Keratinocyte (primary cell): Measurements from ENCODE around the gene PPP1R16B. TPM values are rescaled to one million over a fixed set of nuclear protein-coding genes. Genes with fewer than 3 reads are reported as not detected.

ENCODE experiments used
- DNase-seq: peaks from one replicate; pipeline ENCODE4 v3.0.0-alpha.2; 2011; ENCODE audit warnings: low read depth, missing footprints, low spot score
- FAIRE-seq: peaks from 2 replicates; lab custom pipeline; 2011; peaks lifted over from hg19 to GRCh38; lab: Jason Lieb, UNC
- H2AFZ ChIP-seq: 2 replicates; pipeline ENCODE4 v1.6.0; 2012; ENCODE audit warnings: low read length, control low read depth, inconsistent platforms; ENCODE audit not compliant: control insufficient read depth
- H3K27ac ChIP-seq: 2 replicates; pipeline ENCODE4 v1.5.1; 2011; ENCODE audit warnings: low read length; ENCODE audit not compliant: control insufficient read depth, insufficient read depth
- H3K27me3 ChIP-seq: 3 replicates; pipeline ENCODE4 v1.6.0; 2011; ENCODE audit warnings: low read length; ENCODE audit not compliant: control insufficient read depth, insufficient read depth; ENCODE audit errors: extremely low read depth
- H3K36me3 ChIP-seq, 2 experiments: 2 replicates in 1 of 2; 3 replicates in 1 of 2; pipeline ENCODE4 v1.5.1; 2011; ENCODE audit warnings: low read length in 2 of 2, mild to moderate bottlenecking in 1 of 2; ENCODE audit not compliant: control insufficient read depth in 2 of 2, insufficient read depth in 2 of 2; ENCODE audit errors: extremely low read depth in 1 of 2
- H3K4me1 ChIP-seq: 3 replicates; pipeline ENCODE4 v1.5.1; 2011; ENCODE audit warnings: low read length; ENCODE audit not compliant: control insufficient read depth, insufficient read depth; ENCODE audit errors: extremely low read depth
- H3K4me2 ChIP-seq: 3 replicates; pipeline ENCODE4 v1.6.0; 2011; ENCODE audit warnings: low read depth, low read length; ENCODE audit not compliant: control insufficient read depth, insufficient read depth; ENCODE audit errors: extremely low read depth
- H3K4me3 ChIP-seq, 3 experiments: fragments of 200-600 bp in 1 of 3; sonication (generic) in 1 of 3; 2 replicates in 2 of 3; 3 replicates in 1 of 3; pipeline ENCODE4 v1.5.1; 2011 to 2016; ENCODE audit warnings: low read length in 3 of 3, mild to moderate bottlenecking in 3 of 3, control low read depth in 2 of 3, inconsistent platforms in 1 of 3, low read depth in 1 of 3, mixed read lengths in 1 of 3, mixed run types in 1 of 3, moderate library complexity in 1 of 3; ENCODE audit not compliant: control insufficient read depth in 2 of 3, insufficient read depth in 2 of 3; ENCODE audit errors: extremely low read depth in 1 of 3
- H3K79me2 ChIP-seq: 2 replicates; pipeline ENCODE4 v1.6.0; 2012; ENCODE audit warnings: low read length; ENCODE audit not compliant: control insufficient read depth, insufficient read depth
- H3K9ac ChIP-seq: 3 replicates; pipeline ENCODE4 v1.6.0; 2011; ENCODE audit warnings: low read length; ENCODE audit not compliant: control insufficient read depth, insufficient read depth; ENCODE audit errors: extremely low read depth
- H3K9me1 ChIP-seq: 3 replicates; pipeline ENCODE4 v1.6.0; 2011; ENCODE audit warnings: low read length; ENCODE audit not compliant: control insufficient read depth, insufficient read depth; ENCODE audit errors: extremely low read depth
- H3K9me3 ChIP-seq: 2 replicates; pipeline ENCODE4 v1.5.1; 2012; ENCODE audit warnings: low read depth, low read length; ENCODE audit not compliant: control insufficient read depth
- H4K20me1 ChIP-seq: 3 replicates; pipeline ENCODE4 v1.6.0; 2011; ENCODE audit warnings: low read length; ENCODE audit not compliant: control insufficient read depth, insufficient read depth; ENCODE audit errors: extremely low read depth
- EZH2 ChIP-seq: IDR thresholded peaks from one replicate; pipeline ENCODE4 v1.6.1; 2012; ENCODE audit warnings: inconsistent platforms, mild to moderate bottlenecking, low read length, moderate library complexity
- dilution Hi-C: fragments of 300-500 bp; cut with MboI; formaldehyde crosslinking; loops from one replicate; pipeline ENCODE4 v1.7.0; 2020; ENCODE audit warnings: low sequenced_read_pairs; ENCODE audit not compliant: extremely low pct_ligation_motif_present
- polyA plus RNA-seq, 5 experiments: library from polyadenylated mRNA; depleted of rRNA in 3 of 5; stranded (reverse) in 3 of 5; stranded (forward) in 1 of 5; unstranded in 1 of 5; fragments of >200 nt; gene quantifications; 1 replicate in 1 of 5; 2 replicates in 3 of 5; 3 replicates in 1 of 5; pipeline versions ENCODE4 v1.2.1 to v1.2.3, GENCODE V29; 2011 to 2012; ENCODE audit warnings: missing spikeins in 2 of 5, low read depth in 1 of 5, low replicate concordance in 1 of 5
- TF ChIP-seq, protein P1 (sequence below), 3 experiments: IDR thresholded peaks in 1 of 3; conservative IDR thresholded peaks in 1 of 3; optimal IDR thresholded peaks in 1 of 3; 2 replicates in 2 of 3; 3 replicates in 1 of 3; pipeline versions ENCODE3 to v1.5.1; 2011; ENCODE audit warnings: low read length in 3 of 3, mild to moderate bottlenecking in 3 of 3, moderate library complexity in 2 of 3, control low read depth in 1 of 3, inconsistent platforms in 1 of 3; ENCODE audit not compliant: insufficient read depth in 2 of 3; ENCODE audit errors: extremely low read depth in 1 of 3

PPP1R16B gene
- polyA plus RNA-seq, 1 donor (not counting 4 experiments of a cell fraction or from before 2014, with no cell fraction given): not detected

DNA sequence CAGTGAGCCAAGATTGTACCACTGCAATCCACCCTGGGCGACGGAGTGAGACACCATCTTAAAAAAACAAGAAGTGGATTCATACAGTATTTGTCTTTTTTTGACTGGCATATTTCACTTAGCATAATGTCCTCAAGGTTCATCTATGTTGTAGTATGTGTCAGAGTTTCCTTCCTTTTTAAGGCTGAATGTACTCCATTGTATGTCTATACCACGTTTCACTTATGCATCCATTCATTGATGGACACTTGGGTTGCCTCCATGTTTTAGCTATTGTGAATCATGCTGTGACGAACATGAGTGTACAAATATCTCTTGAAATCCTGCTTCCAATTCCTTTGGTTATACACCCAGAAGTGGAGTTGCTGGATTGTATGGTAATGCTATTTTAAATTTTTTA lies 91.8 kb downstream of the PPP1R16B start:
- Histone ChIP-seq H3K79me2 (no peaks in the 10 kb centered on the region), H3K9me1 (no peaks in the 10 kb centered on the region), H3K9me3 (no peaks in the 10 kb centered on the region), H3K4me2 (no peak overlapping the region), H2AFZ (no peak overlapping the region), H3K36me3 (no peaks in the 10 kb centered on the region), H3K27me3 (peaks cover 6% of the 10 kb centered on the region), H4K20me1 (peaks cover 2% of the 10 kb centered on the region), H3K4me3 (no peak overlapping the region), H3K4me1 (no peaks in the 10 kb centered on the region), H3K27ac (no peak overlapping the region), H3K9ac (no peak overlapping the region)
- DNase-seq (no peak), FAIRE-seq (no peak)
- TF ChIP-seq, protein P1, sequence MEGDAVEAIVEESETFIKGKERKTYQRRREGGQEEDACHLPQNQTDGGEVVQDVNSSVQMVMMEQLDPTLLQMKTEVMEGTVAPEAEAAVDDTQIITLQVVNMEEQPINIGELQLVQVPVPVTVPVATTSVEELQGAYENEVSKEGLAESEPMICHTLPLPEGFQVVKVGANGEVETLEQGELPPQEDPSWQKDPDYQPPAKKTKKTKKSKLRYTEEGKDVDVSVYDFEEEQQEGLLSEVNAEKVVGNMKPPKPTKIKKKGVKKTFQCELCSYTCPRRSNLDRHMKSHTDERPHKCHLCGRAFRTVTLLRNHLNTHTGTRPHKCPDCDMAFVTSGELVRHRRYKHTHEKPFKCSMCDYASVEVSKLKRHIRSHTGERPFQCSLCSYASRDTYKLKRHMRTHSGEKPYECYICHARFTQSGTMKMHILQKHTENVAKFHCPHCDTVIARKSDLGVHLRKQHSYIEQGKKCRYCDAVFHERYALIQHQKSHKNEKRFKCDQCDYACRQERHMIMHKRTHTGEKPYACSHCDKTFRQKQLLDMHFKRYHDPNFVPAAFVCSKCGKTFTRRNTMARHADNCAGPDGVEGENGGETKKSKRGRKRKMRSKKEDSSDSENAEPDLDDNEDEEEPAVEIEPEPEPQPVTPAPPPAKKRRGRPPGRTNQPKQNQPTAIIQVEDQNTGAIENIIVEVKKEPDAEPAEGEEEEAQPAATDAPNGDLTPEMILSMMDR (optimal IDR thresholded peaks at IDR 0.05 in 1 of 3, IDR thresholded peaks at IDR 0.05 in 1 of 3, conservative IDR thresholded peaks at IDR 0.05 in 1 of 3; ENCODE audit: extremely low read depth in 1 of 3, insufficient read depth in 2 of 3, low read length in 3 of 3): no peak
- no peak for TF ChIP-seq EZH2
- dilution Hi-C loops: no loop called here

DNA sequence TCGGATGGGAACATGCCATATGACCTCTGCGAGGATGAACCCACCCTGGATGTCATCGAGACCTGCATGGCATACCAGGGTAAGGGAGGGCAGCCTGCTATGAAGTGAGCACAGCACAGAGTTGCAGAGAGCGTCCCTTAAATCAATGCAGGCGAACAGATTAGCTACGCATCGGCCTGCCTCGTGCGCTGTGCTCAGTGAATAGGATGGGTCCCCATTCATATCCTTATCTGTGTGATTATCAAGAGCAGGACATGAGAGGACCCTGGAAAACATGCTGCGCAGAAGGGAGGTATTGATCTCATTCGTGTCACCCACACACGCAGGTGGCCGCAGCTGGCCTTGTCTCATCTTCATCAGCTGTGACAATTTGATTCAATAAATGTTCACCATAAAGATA lies 95.1 kb downstream of the PPP1R16B start:
- Histone ChIP-seq H3K36me3 (no peaks in the 10 kb centered on the region), H3K79me2 (no peaks in the 10 kb centered on the region), H3K4me1 (no peaks in the 10 kb centered on the region), H3K4me2 (no peak overlapping the region), H3K4me3 (no peak overlapping the region), H4K20me1 (no peaks in the 10 kb centered on the region), H2AFZ (no peak overlapping the region), H3K9me1 (no peaks in the 10 kb centered on the region), H3K27ac (no peak overlapping the region), H3K27me3 (no peaks in the 10 kb centered on the region), H3K9ac (no peak overlapping the region), H3K9me3 (no peaks in the 10 kb centered on the region)
- no peak for DNase-seq
- dilution Hi-C loops: no loop called here
- FAIRE-seq: no peak
- TF ChIP-seq, protein P1 (optimal IDR thresholded peaks at IDR 0.05 in 1 of 3, IDR thresholded peaks at IDR 0.05 in 1 of 3, conservative IDR thresholded peaks at IDR 0.05 in 1 of 3; ENCODE audit: extremely low read depth in 1 of 3, insufficient read depth in 2 of 3, low read length in 3 of 3): no peak
- no peak for TF ChIP-seq EZH2
